ENCODE data around the gene PRKCB. TPM values are rescaled to one million over a fixed set of nuclear protein-coding genes. Genes with fewer than 3 reads are reported as not detected.

PRKCB gene
- polyA plus RNA-seq, 3 donors = 3.9 to 4.7 (median 4.3) TPM

Other genes starting within 250 kb of the PRKCB start
- 100 to 1,000 TPM; 101 to 107 (median 103) TPM for gene NDUFAB1, start 239.7 kb upstream of the PRKCB start, polyA plus RNA-seq (ENCODE audit: insufficient read length in 3 of 3)
- gene PALB2, start 194.7 kb upstream of the PRKCB start, polyA plus RNA-seq (ENCODE audit: insufficient read length in 3 of 3) = 10 to 100 TPM; 20.6 to 25.9 (median 23.1) TPM
- 10 to 100 TPM; 64.6 to 77.3 (median 71.1) TPM for gene DCTN5, start 194.5 kb upstream of the PRKCB start, polyA plus RNA-seq (ENCODE audit: insufficient read length in 3 of 3)
- 10 to 100 TPM; 24.2 to 27.1 (median 25.1) TPM for gene PLK1, start 157.1 kb upstream of the PRKCB start, polyA plus RNA-seq (ENCODE audit: insufficient read length in 3 of 3)
- gene ERN2, start 122.8 kb upstream of the PRKCB start, polyA plus RNA-seq (ENCODE audit: insufficient read length in 3 of 3) = under 1 TPM; 0.11 to 0.39 (median 0.27) TPM
- gene CHP2, start 81.0 kb upstream of the PRKCB start, polyA plus RNA-seq (ENCODE audit: insufficient read length in 3 of 3) = 1 to 10 TPM in 2 of 3 donors, under 1 TPM in 1; 0.93 to 1.7 (median 1.0) TPM